SK-N-SH (cell line): Measurements from ENCODE around the gene DMD. TPM values are rescaled to one million over a fixed set of nuclear protein-coding genes. Genes with fewer than 3 reads are reported as not detected.

ENCODE experiments used
- CTCF ChIA-PET: fragments of 300-600, 350-600 bp; formaldehyde crosslinking; extraction: SDS; loops from one replicate; lab custom pipeline; 2021; lab: Yijun Ruan, JAX
- POLR2A ChIA-PET: fragments of 350-600 bp; sonication (Branson Sonifier 250); formaldehyde crosslinking; extraction: SDS; loops from one replicate; lab custom pipeline; 2020; ENCODE audit warnings: antibody characterized with exemption, inconsistent platforms; lab: Yijun Ruan, JAX
- DNase-seq: peaks from one replicate; pipeline ENCODE4 v3.0.0; 2012
- H2AFZ ChIP-seq: fragments of 200-600 bp; sonication (generic); 2 replicates; pipeline ENCODE4 v1.8.1; 2016; ENCODE audit warnings: antibody characterized with exemption, mild to moderate bottlenecking, low read depth
- H3F3A ChIP-seq: fragments of 200-600 bp; sonication (generic); replicated peaks from 2 replicates; pipeline ENCODE3; 2016; ENCODE audit warnings: antibody characterized with exemption, mild to moderate bottlenecking; ENCODE audit not compliant: insufficient read depth
- H3K27ac ChIP-seq, 2 experiments: fragments of 200-500 bp in 1 of 2; fragments of 200-600 bp in 1 of 2; sonication (Bioruptor generic) in 1 of 2; sonication (generic), shearing (Covaris generic) in 1 of 2; 2 replicates each; pipeline versions ENCODE4 v1.5.1 to v1.6.1; 2014 to 2016; ENCODE audit warnings: low read depth in 2 of 2, inconsistent platforms in 1 of 2, low read length in 1 of 2, mild to moderate bottlenecking in 1 of 2, mixed read lengths in 1 of 2
- H3K27me3 ChIP-seq: fragments of 200-600 bp; sonication (generic), shearing (Covaris generic); 2 replicates; pipeline ENCODE4 v1.6.1; 2016; ENCODE audit warnings: mixed run types; ENCODE audit not compliant: insufficient read depth
- H3K36me3 ChIP-seq, 2 experiments: fragments of 200-500 bp in 1 of 2; fragments of 200-600 bp in 1 of 2; sonication (Bioruptor generic) in 1 of 2; sonication (generic) in 1 of 2; replicated peaks in 1 of 2; 2 replicates each; pipeline versions ENCODE3 to v1.5.1; 2014 to 2016; ENCODE audit warnings: low read length in 1 of 2, mild to moderate bottlenecking in 1 of 2; ENCODE audit not compliant: insufficient read depth in 2 of 2, control insufficient read depth in 1 of 2
- H3K4me1 ChIP-seq, 2 experiments: fragments of 200-500 bp in 1 of 2; fragments of 200-600 bp in 1 of 2; sonication (Bioruptor generic) in 1 of 2; sonication (generic), shearing (Covaris generic) in 1 of 2; 2 replicates each; pipeline versions ENCODE4 v1.5.1 to v1.6.1; 2014 to 2016; ENCODE audit warnings: low read depth in 1 of 2, low read length in 1 of 2, mixed run types in 1 of 2; ENCODE audit not compliant: insufficient read depth in 2 of 2, control insufficient read depth in 1 of 2
- H3K4me2 ChIP-seq: fragments of 200-600 bp; sonication (generic), shearing (Covaris generic); 2 replicates; pipeline ENCODE4 v1.6.1; 2017; ENCODE audit warnings: mixed run types
- H3K4me3 ChIP-seq, 2 experiments: fragments of 200-500 bp in 1 of 2; fragments of 200-600 bp in 1 of 2; sonication (Bioruptor generic) in 1 of 2; sonication (generic), shearing (Covaris generic) in 1 of 2; 2 replicates each; pipeline versions ENCODE4 v1.5.1 to v1.8.1; 2014 to 2016; ENCODE audit warnings: low read depth in 2 of 2, inconsistent platforms in 1 of 2, low read length in 1 of 2, mild to moderate bottlenecking in 1 of 2, mixed read lengths in 1 of 2, moderate library complexity in 1 of 2
- H3K79me2 ChIP-seq: fragments of 200-600 bp; sonication (generic); 2 replicates; pipeline ENCODE4 v1.8.1; 2017; ENCODE audit warnings: mild to moderate bottlenecking; ENCODE audit not compliant: insufficient read depth
- H3K9ac ChIP-seq: fragments of 200-600 bp; sonication (generic); 2 replicates; pipeline ENCODE4 v1.6.1; 2017; ENCODE audit warnings: mixed run types
- H3K9me2 ChIP-seq: fragments of 200-600 bp; sonication (generic); 2 replicates; pipeline ENCODE4 v1.6.1; 2017; ENCODE audit warnings: mixed run types
- H3K9me3 ChIP-seq: fragments of 200-600 bp; sonication (generic); 2 replicates; pipeline ENCODE4 v1.6.1; 2017; ENCODE audit warnings: mixed run types, mild to moderate bottlenecking, moderate library complexity
- H4K20me1 ChIP-seq: fragments of 200-600 bp; sonication (generic); 2 replicates; pipeline ENCODE4 v1.6.1; 2017; ENCODE audit warnings: mild to moderate bottlenecking, mixed run types; ENCODE audit not compliant: insufficient read depth
- EP300 ChIP-seq, 2 experiments: IDR thresholded peaks; 2 replicates each; pipeline versions ENCODE4 v1.4.0 to v1.6.1; 2012; ENCODE audit warnings: borderline replicate concordance in 1 of 2, low read depth in 1 of 2, low read length in 1 of 2
- EZH2phosphoT487 ChIP-seq: fragments of 200-600 bp; sonication (generic); IDR thresholded peaks from 2 replicates; pipeline ENCODE4 v1.6.1; 2017; ENCODE audit warnings: low read depth, mixed run types, mild to moderate bottlenecking, antibody characterized with exemption, moderate library complexity, borderline replicate concordance
- GABPA ChIP-seq: IDR thresholded peaks from 2 replicates; pipeline ENCODE4 v1.4.0; 2012; ENCODE audit warnings: low read depth, mild to moderate bottlenecking
- GATA2 ChIP-seq: sonication (generic); formaldehyde crosslinking; IDR thresholded peaks from 2 replicates; pipeline ENCODE4 v1.5.0; 2020; ENCODE audit warnings: mild to moderate bottlenecking, missing genetic modification reagents
- IRF3 ChIP-seq: fragments of 150-350 bp; IDR thresholded peaks from 2 replicates; pipeline ENCODE4 v1.6.1; 2016; ENCODE audit warnings: mild to moderate bottlenecking, low read depth, low read length
- JUND ChIP-seq: IDR thresholded peaks from 2 replicates; pipeline ENCODE4 v1.4.0; 2012
- MAX ChIP-seq: IDR thresholded peaks from 2 replicates; pipeline ENCODE4 v1.4.0; 2012; ENCODE audit warnings: low read depth
- MEF2A ChIP-seq: IDR thresholded peaks from 2 replicates; pipeline ENCODE4 v1.4.0; 2012; ENCODE audit warnings: low read depth, borderline replicate concordance
- MXI1 ChIP-seq: IDR thresholded peaks from 2 replicates; pipeline ENCODE4 v1.6.1; 2012; ENCODE audit warnings: mild to moderate bottlenecking, low read depth, low read length, improper control_type of control experiment
- NFIC ChIP-seq: IDR thresholded peaks from 2 replicates; pipeline ENCODE4 v1.4.0; 2012; ENCODE audit warnings: borderline replicate concordance
- NRF1 ChIP-seq: IDR thresholded peaks from 2 replicates; pipeline ENCODE4 v1.6.1; 2012; ENCODE audit warnings: low read depth, mild to moderate bottlenecking, low read length
- RAD21 ChIP-seq: IDR thresholded peaks from 2 replicates; pipeline ENCODE4 v1.6.1; 2012; ENCODE audit warnings: mild to moderate bottlenecking, low read length
- RCOR1 ChIP-seq: fragments of 150-350 bp; IDR thresholded peaks from 2 replicates; pipeline ENCODE4 v1.6.1; 2017; ENCODE audit warnings: antibody characterized with exemption, low read length
- RFX5 ChIP-seq: IDR thresholded peaks from 2 replicates; pipeline ENCODE4 v1.6.1; 2012; ENCODE audit warnings: mild to moderate bottlenecking, improper control_type of control experiment, low read length
- RXRA ChIP-seq: IDR thresholded peaks from 2 replicates; pipeline ENCODE4 v1.4.0; 2012; ENCODE audit warnings: low read depth, mild to moderate bottlenecking, borderline replicate concordance
- SIN3A ChIP-seq: IDR thresholded peaks from 2 replicates; pipeline ENCODE4 v1.6.1; 2012; ENCODE audit warnings: low read depth, mild to moderate bottlenecking, low read length, moderate library complexity, borderline replicate concordance
- SMC3 ChIP-seq: IDR thresholded peaks from 2 replicates; pipeline ENCODE4 v1.6.1; 2012; ENCODE audit warnings: low read depth, low read length, improper control_type of control experiment
- WGBS: methylation state at CpG from one replicate; pipeline ENCODE4 v1.1.6; 2017; ENCODE audit warnings: low lambda C conversion rate; 5-methylcytosine and 5-hydroxymethylcytosine counted together
- polyA plus RNA-seq, 3 experiments: library from polyadenylated mRNA; depleted of rRNA; stranded (reverse); fragments of >200 nt; gene quantifications; 2 replicates each; pipeline ENCODE4 v1.2.3, GENCODE V29; 2012
- TF ChIP-seq, protein P1 (sequence below): IDR thresholded peaks from 2 replicates; pipeline ENCODE4 v1.4.0; 2012; ENCODE audit warnings: low read depth, borderline replicate concordance

The DMD gene
- polyA plus RNA-seq, 1 of the 3 experiments (the other 2 are of a cell fraction) = 3.9 TPM

DNA sequence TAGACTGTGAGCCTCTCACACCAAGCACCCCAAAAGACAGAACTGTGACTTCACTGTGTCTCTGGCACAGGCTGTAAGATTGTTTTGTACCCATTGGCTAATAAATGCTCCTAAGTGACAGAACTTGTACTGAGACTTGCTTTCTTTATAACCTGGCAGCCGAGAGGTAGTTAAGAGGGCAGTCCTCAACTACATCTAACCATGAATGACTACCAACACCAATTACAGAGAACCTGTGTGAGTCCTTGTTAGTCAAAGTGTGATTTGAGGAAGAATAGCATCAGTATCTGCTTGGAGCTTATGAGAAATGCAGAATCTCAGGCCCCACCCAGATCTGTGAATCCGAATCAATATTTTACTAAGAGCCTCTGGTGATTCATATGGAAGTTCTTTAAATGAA, 1985.5 kb downstream of the DMD start (continued):
- TF ChIP-seq, protein P1, sequence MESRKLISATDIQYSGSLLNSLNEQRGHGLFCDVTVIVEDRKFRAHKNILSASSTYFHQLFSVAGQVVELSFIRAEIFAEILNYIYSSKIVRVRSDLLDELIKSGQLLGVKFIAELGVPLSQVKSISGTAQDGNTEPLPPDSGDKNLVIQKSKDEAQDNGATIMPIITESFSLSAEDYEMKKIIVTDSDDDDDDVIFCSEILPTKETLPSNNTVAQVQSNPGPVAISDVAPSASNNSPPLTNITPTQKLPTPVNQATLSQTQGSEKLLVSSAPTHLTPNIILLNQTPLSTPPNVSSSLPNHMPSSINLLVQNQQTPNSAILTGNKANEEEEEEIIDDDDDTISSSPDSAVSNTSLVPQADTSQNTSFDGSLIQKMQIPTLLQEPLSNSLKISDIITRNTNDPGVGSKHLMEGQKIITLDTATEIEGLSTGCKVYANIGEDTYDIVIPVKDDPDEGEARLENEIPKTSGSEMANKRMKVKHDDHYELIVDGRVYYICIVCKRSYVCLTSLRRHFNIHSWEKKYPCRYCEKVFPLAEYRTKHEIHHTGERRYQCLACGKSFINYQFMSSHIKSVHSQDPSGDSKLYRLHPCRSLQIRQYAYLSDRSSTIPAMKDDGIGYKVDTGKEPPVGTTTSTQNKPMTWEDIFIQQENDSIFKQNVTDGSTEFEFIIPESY = no peak
- TF ChIP-seq EP300 (IDR thresholded peaks at IDR 0.05; ENCODE audit: borderline replicate concordance in 1 of 2, low read depth in 1 of 2, low read length in 1 of 2) (no peak), IRF3 (no peak)

DNA sequence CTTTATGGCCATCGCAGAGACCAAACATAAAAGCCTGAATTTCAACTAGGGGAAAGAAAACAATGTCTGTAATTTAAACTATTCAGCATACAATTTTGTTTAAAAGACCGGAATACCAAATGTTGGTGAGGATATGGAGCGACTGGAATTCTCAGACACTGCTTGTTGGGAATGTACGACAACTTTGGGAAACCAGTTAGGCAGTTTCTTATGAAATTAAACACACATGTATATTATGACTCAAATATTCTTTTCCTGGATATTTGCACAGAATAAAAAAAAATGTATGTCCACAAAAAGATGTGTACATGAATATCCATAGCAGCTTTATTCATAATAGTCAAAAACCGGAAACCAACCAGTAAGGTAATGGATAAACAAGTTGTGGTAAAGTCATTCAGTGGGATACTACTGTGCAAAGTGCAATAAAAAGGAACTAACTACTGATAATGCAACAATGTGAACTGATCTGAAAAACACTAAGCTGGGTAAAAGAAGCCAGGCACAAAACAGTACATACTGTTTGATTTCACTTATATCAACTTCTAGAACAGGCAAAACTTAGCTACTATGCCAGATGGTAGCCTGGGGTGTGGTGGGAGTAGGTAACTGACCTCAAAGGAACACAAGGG, 1986.9 kb downstream of the DMD start:
- Histone ChIP-seq H3K9me2 (no peaks in the 10 kb centered on the region), H3K9me3 (no peaks in the 10 kb centered on the region), H3K27me3 (no peaks in the 10 kb centered on the region), H3K4me2 (no peak overlapping the region), H3K9ac (no peak overlapping the region), H3K79me2 (no peaks in the 10 kb centered on the region), H2AFZ (no peak overlapping the region), H4K20me1 (no peaks in the 10 kb centered on the region), H3K4me1 (no peaks in the 10 kb centered on the region; a peak in 1 of 4 replicates), H3K36me3 (no peaks in the 10 kb centered on the region), H3K27ac (peak overlapping the region in 1 of 2 experiments; percentile 30; a peak in 2 of 4 replicates), H3K4me3 (no peak overlapping the region), H3F3A (peaks cover 6% of the 10 kb centered on the region)
- no peak for DNase-seq
- TF ChIP-seq GABPA (no peak), RAD21 (no peak), NFIC (no peak), SMC3 (no peak), RXRA (no peak), EZH2phosphoT487 (no peak), MEF2A (no peak), RFX5 (no peak), MAX (no peak), NRF1 (no peak), IRF3 (no peak), GATA2 (CRISPR knock-in tag) (no peak), SIN3A (no peak), MXI1 (no peak), JUND (no peak), RCOR1 (no peak)
- TF ChIP-seq, protein P1 = no peak
- WGBS = 43% methylated on average over 5 of the region's 5 CpGs
- CTCF ChIA-PET = interaction anchor here (2.7 kb wide), 1 partner anchor 10 kb away, joined by 17 read pairs; no protein-coding TSS in a partner anchor
- POLR2A ChIA-PET = no interaction called here
